ENCODE data around the gene MTERF2.

MTERF2 gene

DNA sequence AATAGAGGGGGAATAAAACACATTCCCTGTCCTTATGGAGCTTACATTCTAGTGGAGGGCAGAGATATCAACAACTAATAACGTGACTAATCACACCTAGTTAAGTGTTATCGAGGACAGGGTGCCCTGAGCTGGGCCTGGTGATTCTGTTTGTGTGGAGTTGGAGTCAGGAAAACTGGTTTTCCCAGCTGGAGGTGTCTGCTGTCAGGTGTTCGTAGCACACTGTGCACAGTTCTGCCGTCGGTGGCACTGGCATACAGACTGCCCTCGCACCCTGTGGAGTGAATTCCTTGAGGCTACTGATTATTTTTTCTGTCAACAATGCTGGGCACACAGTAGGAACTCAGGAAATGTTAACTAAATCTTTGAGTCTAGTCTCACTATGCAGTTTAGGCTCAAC is 900 bp upstream of the MTERF2 start:
- no peak for DNase-seq

GRCh38 chr12:106986135-106986534 is 811 bp downstream of the MTERF2 start:
- DNase-seq = no peak

DNA sequence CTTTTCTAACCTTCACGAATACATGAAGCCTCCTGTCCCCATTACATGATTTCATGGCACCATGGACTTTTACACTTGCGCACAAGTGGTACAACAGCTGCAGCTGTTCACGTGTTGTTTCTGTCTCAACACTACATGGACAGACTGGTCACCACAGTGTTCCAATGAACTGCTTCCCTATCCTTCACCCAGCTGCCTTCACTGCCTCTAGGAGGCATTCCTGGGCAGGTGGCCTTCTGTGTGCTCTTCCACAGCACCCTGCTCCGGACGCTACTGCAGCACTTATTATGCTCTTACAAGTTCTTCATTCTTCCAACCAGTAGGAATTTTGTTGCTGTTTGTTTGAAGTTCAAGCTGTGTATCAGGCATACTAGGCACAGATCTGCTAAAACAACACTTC is 1.5 kb downstream of the MTERF2 start:
- DNase-seq = peak; percentile 24 to 53

- no peak for DNase-seq
Observed at GRCh38 chr12:106984588-106985137, 2.3 kb downstream of the MTERF2 start.

- no peak for DNase-seq
Observed at GRCh38 chr12:106982229-106982628, 4.7 kb downstream of the MTERF2 start.

DNA sequence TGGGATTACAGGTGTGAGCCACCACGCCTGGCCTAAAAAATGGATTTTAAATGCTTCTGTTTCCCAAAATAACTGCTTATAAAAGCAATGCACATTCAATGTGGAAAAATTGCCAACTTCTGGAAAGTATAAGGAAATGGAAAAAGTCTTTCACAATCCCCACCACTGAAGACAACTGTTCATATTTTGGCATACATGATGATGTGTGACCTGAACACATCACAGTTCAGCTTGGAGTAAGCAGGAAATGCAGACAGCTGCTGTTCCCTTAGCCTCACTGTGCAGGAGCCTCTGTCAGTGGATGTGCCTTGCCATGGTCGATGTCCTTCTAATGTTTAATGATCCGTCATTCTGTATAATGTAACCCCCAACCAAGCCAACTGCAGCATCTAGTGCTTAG is 5.2 kb downstream of the MTERF2 start:
- no peak for DNase-seq

DNA sequence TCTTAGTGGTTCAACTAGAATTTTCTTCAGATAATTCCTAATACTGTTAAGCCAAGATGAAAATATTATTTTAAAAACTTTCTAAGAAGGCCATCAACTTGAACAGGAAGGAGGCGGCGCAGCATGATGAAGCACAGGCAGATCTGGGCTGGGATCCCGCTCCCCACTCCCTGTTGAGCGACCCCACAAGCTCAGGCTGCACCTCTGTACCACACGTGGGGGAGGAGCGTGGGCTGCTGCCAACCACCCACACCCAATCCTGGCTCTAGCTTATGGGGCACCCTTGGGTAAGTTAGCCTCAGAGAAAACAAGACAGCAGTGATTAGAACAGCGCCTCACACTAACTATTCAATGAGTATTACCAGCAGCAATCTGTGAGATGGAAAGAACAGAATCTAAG is 6.0 kb downstream of the MTERF2 start:
- no peak for DNase-seq

DNA sequence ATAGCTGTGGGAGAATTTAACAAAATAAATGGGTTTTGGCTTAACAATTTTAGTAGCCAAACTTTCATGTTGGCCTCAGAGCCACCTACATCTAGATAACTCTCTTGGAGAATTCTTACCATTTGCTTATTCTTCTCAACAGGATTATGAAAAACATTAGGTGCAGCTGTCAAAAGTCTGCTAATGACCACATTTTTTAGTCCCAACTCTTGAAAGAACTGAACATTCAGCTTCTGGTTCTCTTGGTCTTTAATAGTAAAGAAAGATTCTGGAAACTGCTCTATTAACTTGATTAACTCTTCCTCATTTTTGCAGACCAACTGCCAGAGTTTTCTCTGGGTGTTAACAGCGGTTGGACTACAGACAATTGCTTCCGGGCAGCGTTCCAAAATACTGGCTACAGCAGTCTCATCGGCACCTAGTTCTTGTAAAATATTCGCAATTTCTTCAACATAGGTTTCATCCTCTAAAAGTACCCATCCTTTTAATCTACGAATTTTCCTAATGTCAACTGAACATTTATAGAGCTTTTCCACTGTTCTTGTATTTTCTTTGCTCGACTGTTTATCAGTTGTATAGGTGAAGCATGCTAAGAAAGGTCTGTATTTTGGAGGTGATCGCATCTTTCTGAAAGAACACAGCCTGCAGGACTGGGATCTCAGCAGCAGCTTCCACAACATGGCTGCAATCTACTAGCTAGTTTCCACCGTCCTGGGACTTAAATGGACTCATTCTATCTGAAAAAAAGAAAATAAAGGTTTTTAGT is 8.7 kb downstream of the MTERF2 start:
- peak; percentile 30 to 58 for DNase-seq

- DNase-seq = no peak
Observed at GRCh38 chr12:106976668-106977067, 10.3 kb downstream of the MTERF2 start.

DNA sequence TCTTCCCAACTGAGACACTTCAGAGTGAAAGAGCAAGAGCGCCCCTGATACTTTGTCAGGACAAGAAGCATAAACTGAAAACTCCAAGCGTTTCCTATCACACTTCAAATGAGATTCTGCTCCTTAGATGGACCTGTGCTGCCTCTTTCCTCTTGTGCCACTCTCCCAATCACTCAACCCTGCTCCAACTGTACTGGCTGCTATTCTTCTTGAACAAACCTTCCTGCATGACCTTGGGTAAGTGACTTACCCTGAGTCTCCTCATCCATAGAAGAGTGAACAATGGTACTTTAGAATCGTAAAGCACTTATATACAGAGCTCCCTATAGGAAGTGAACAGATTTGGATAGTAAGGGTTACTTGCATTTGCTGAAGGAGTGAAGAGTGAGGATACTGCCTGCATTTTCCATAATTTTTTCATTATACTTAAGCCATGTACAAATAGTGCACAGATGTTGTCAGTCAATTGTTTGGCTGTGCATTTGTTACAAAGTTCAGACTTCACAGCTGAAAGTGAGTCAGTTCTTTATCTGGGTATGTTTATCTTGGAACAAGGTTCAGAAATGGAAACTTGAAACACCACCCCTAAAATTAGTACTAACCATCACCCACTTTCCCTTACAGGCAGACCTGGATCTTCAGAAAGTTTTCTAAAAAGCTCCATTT is 10.8 kb downstream of the MTERF2 start:
- DNase-seq = no peak

GRCh38 chr12:106975098-106975497 is 11.8 kb downstream of the MTERF2 start:
- DNase-seq = peak; percentile 25 to 42

DNA sequence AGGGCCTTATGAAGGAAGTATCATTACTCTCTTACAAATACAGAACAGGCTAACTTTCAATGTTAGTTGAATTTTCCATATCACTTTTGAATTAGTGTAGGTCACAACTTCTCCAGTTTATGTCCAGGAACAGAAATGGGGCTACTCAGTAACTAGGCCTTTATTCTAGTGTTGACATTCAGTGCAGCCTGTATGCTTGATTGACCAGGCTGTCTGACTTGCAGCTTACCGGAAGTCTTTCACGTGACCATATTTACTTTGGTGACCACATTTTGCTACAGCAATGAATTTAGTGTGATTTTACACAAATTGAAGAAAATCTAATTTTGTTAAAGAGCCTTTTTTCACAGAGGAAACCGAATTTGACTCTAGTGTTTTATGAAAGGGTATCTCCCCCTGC is 12.4 kb downstream of the MTERF2 start:
- DNase-seq = peak; percentile 29 to 73

- DNase-seq = no peak
Observed at GRCh38 chr12:106973545-106973944, 13.4 kb downstream of the MTERF2 start.

- no peak for DNase-seq
Observed at GRCh38 chr12:106971065-106971464, 15.9 kb downstream of the MTERF2 start.

GRCh38 chr12:106964526-106964925 is 22.4 kb downstream of the MTERF2 start:
- DNase-seq = no peak

GRCh38 chr12:106962286-106962685 is 24.7 kb downstream of the MTERF2 start:
- no peak for DNase-seq

- no peak for DNase-seq
Observed at GRCh38 chr12:106960443-106960842, 26.5 kb downstream of the MTERF2 start.

DNA sequence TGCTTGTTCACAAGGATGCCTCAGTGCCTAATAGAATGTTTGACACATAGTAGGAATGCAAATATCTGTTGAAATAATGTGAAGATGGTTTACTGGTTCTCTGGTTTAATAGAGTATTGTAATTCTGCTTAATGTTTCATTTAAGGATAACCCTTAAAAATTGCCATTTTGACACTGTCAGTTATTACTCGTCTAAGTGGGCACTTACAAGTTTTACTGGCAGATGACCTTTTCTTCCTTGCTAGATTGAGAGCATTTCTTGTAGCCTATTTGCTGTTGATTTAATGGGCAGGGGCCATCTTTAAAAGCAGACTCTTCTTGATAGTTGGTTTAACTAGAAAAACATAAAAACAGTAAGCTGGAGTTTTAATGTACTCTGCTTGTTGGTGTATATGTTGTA is 29.4 kb downstream of the MTERF2 start:
- no peak for DNase-seq

- DNase-seq = peak; percentile 69
Observed at GRCh38 chr12:106956048-106956578, 30.8 kb downstream of the MTERF2 start.

GRCh38 chr12:106955377-106956047 is 31.4 kb downstream of the MTERF2 start, which contains the start of gene TMEM263:
TMEM263 (plus strand) TSS chr12:106955907; CDS start chr12:106967117, 11,210 bp downstream.
- DNase-seq = peak; percentile 89 to 93

- DNase-seq = peak; percentile 27 to 28
Observed at GRCh38 chr12:106954462-106955376, 32.2 kb downstream of the MTERF2 start.
